ENCODE data around the gene PRKCA. TPM values are rescaled to one million over a fixed set of nuclear protein-coding genes. Genes with fewer than 3 reads are reported as not detected.

PRKCA gene
- total and polyA plus RNA-seq, 12 donors: 1.6 to 27.6 (median 10.5) TPM

GRCh38 chr17:66373079-66373478 lies 70.7 kb downstream of the PRKCA start:
- Histone ChIP-seq H3K9me3 (no peaks in the 10 kb centered on the region), H3K36me3 (no peaks in the 10 kb centered on the region), H3K4me3 (no peak overlapping the region), H3K27ac (no peak overlapping the region), H3K27me3 (no peaks in the 10 kb centered on the region), H3K4me1 (peaks cover 0 to 14% (median 0%) of the 10 kb centered on the region in 9 donors)
- TF ChIP-seq CTCF (IDR thresholded peaks at IDR 0.05): no peak
- 94 to 96% methylated on average over 3 of the region's 3 CpGs for WGBS, 2 donors
- ATAC-seq: no peak
- DNase-seq: no peak
- intact Hi-C loops (cut with DNase I): no loop called here

GRCh38 chr17:66373944-66374817 lies 71.8 kb downstream of the PRKCA start:
- WGBS, 2 donors: 31 to 41% methylated on average over 18 of the region's 18 CpGs
- no peaks in the 10 kb centered on the region for H3K9me3 ChIP-seq
- DNase-seq: peak; percentile 21 to 41

GRCh38 chr17:66375121-66375520 lies 72.7 kb downstream of the PRKCA start:
- Histone ChIP-seq H3K36me3 (no peaks in the 10 kb centered on the region), H3K4me1 (peaks cover 0 to 12% (median 0%) of the 10 kb centered on the region in 9 donors), H3K4me3 (no peak overlapping the region), H3K9me3 (no peaks in the 10 kb centered on the region), H3K27ac (no peak overlapping the region), H3K27me3 (no peaks in the 10 kb centered on the region)
- intact Hi-C loops (cut with DNase I): no loop called here
- DNase-seq (no peak), ATAC-seq (no peak)
- 88 to 91% methylated on average over 8 of the region's 8 CpGs for WGBS, 2 donors
- no peak for TF ChIP-seq CTCF (IDR thresholded peaks at IDR 0.05)

More at GRCh38 chr17:66373944-66374817, 71.8 kb downstream of the PRKCA start:
- Histone ChIP-seq H3K4me1 (peaks cover 0 to 14% (median 0%) of the 10 kb centered on the region in 9 donors), H3K36me3 (no peaks in the 10 kb centered on the region), H3K27ac (peak overlapping the region in 3 of 10 donors; percentile 36 to 58 (median 53)), H3K4me3 (peak overlapping the region in 6 of 10 donors; percentile 10 to 38 (median 30)), H3K27me3 (no peaks in the 10 kb centered on the region)
- TF ChIP-seq CTCF (IDR thresholded peaks at IDR 0.05): no peak
- ATAC-seq: peak; percentile 43 to 89 (median 80)
- intact Hi-C loops (cut with DNase I): no loop called here

GRCh38 chr17:66378296-66378695 lies 75.9 kb downstream of the PRKCA start:
- intact Hi-C loops (cut with DNase I): no loop called here

More at GRCh38 chr17:66378296-66378695, 75.9 kb downstream of the PRKCA start:
- Histone ChIP-seq H3K27me3 (no peaks in the 10 kb centered on the region), H3K9me3 (no peaks in the 10 kb centered on the region), H3K36me3 (no peaks in the 10 kb centered on the region), H3K4me1 (peaks cover 0 to 17% (median 0%) of the 10 kb centered on the region in 9 donors), H3K4me3 (no peak overlapping the region), H3K27ac (no peak overlapping the region)
- DNase-seq (no peak), ATAC-seq (no peak)
- TF ChIP-seq CTCF (IDR thresholded peaks at IDR 0.05): no peak
- WGBS, 2 donors: 95 to 97% methylated on average over 5 of the region's 5 CpGs

Data from heart right ventricle (tissue), 16 donors.